ENCODE measurements around the gene PRMT3. TPM values are rescaled to one million over a fixed set of nuclear protein-coding genes. Genes with fewer than 3 reads are reported as not detected.

Gene PRMT3
- total RNA-seq, 4 donors from 2014 or later: 4.4 to 29.4 (median 15.7) TPM

- Histone ChIP-seq H3K4me1 (no peaks in the 10 kb centered on the region), H3K9me3 (no peaks in the 10 kb centered on the region), H3K27me3 (no peaks in the 10 kb centered on the region), H3K36me3 (no peaks in the 10 kb centered on the region), H3K4me3 (no peak overlapping the region), H3K27ac (no peak overlapping the region)
- DNase-seq: no peak
- intact Hi-C loops (cut with DNase I; ENCODE audit: low total_unique reads): no loop called here
- TF ChIP-seq POLR2A (IDR thresholded peaks at IDR 0.05) (no peak), CTCF (IDR thresholded peaks at IDR 0.05) (no peak)
Observed at GRCh38 chr11:20453657-20454316, 66.3 kb downstream of the PRMT3 start.

- DNase-seq: no peak
Observed at GRCh38 chr11:20457001-20457799, 69.7 kb downstream of the PRMT3 start.

DNA sequence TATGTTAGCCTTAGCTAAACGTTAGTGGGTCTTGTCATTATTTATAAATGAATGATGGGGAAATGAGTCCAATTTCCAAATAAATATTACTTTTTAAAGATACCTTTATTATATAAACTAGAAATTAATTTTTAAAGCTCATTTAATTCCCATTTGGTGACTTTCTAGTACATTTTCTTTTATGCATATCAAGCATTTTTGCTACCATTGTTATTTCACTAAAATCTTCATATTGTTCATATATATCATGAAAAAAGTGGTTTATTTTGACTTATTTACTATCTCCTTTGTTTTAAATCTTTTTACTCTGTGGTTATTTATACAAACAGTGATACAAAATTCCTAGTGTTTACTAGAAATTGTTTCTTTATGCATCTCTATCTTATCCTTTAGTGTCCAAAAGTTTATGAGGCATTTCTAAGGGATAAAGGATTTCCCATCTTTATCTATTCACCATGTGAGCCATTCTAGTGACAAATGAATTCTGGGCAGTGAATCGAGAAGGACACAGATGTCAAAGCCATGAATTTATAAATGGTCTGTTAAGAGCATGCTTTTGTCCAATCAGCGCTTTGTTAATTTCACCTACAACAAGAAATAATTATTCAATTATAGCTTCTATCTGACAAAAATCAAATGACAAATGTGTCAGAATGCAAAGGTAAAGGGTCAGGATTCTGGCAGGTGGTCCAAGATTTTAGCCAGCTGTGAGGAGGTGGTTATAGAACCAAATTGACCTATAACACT is 70.6 kb downstream of the PRMT3 start:
- DNase-seq: no peak
- Histone ChIP-seq H3K27ac (no peak overlapping the region), H3K4me1 (no peaks in the 10 kb centered on the region), H3K27me3 (no peaks in the 10 kb centered on the region), H3K4me3 (no peak overlapping the region), H3K36me3 (no peaks in the 10 kb centered on the region), H3K9me3 (no peaks in the 10 kb centered on the region)
- no peak for TF ChIP-seq POLR2A (IDR thresholded peaks at IDR 0.05)
- no peak for TF ChIP-seq CTCF (IDR thresholded peaks at IDR 0.05)
- intact Hi-C loops (cut with DNase I; ENCODE audit: low total_unique reads): no loop called here

More at GRCh38 chr11:20457001-20457799, 69.7 kb downstream of the PRMT3 start:
- Histone ChIP-seq H3K4me3 (no peak overlapping the region), H3K27ac (no peak overlapping the region), H3K27me3 (no peaks in the 10 kb centered on the region), H3K36me3 (no peaks in the 10 kb centered on the region), H3K4me1 (no peaks in the 10 kb centered on the region), H3K9me3 (no peaks in the 10 kb centered on the region)
- intact Hi-C loops (cut with DNase I; ENCODE audit: low total_unique reads): no loop called here
- TF ChIP-seq POLR2A (IDR thresholded peaks at IDR 0.05) (no peak), CTCF (IDR thresholded peaks at IDR 0.05) (no peak)

- no peaks in the 10 kb centered on the region for H3K9me3 ChIP-seq
- no peak for TF ChIP-seq POLR2A (IDR thresholded peaks at IDR 0.05)
- TF ChIP-seq CTCF (IDR thresholded peaks at IDR 0.05): no peak
- no peaks in the 10 kb centered on the region for H3K27me3 ChIP-seq
- no peak for DNase-seq
- no peak overlapping the region for H3K27ac ChIP-seq
- intact Hi-C loops (cut with DNase I; ENCODE audit: low total_unique reads): no loop called here
- no peak overlapping the region for H3K4me3 ChIP-seq
- no peaks in the 10 kb centered on the region for H3K4me1 ChIP-seq
- H3K36me3 ChIP-seq: no peaks in the 10 kb centered on the region
Observed at GRCh38 chr11:20458905-20459632, 71.6 kb downstream of the PRMT3 start.
